HepG2 (cell line): ENCODE measurements around the gene PLEKHG4. TPM values are rescaled to one million over a fixed set of nuclear protein-coding genes. Genes with fewer than 3 reads are reported as not detected.

Experiments used
- ATAC-seq: fragments of 200-7000 bp; cut with Tn5 transposase; 3 replicates; pipeline ENCODE4 v1.9.1; 2020; ENCODE audit warnings: mild to moderate bottlenecking, moderate library complexity
- BruUV-seq: library from RNA; stranded (reverse); fragments of 400-500 nt; replicated peaks from 2 replicates; lab custom pipeline; 2021; lab: Mats Ljungman, UMichigan
- CTCF ChIA-PET: fragments of 300-600 bp; formaldehyde crosslinking; extraction: SDS; loops from one replicate; lab custom pipeline; 2021; ENCODE audit warnings: low total read pairs, inconsistent platforms, low intra/inter-chr PET ratio; lab: Yijun Ruan, JAX
- POLR2A ChIA-PET: fragments of 350-600 bp; sonication (Branson Sonifier 250); formaldehyde crosslinking; loops from one replicate; lab custom pipeline; 2020; ENCODE audit warnings: antibody characterized with exemption, inconsistent platforms; lab: Yijun Ruan, JAX
- DNase-seq: peaks from one replicate; pipeline ENCODE4 v3.0.0-alpha.2; 2015; ENCODE audit warnings: low spot score
- FAIRE-seq: peaks from 3 replicates; lab custom pipeline; 2011; peaks lifted over from hg19 to GRCh38; lab: Jason Lieb, UNC
- H2AFZ ChIP-seq: one replicate; pipeline ENCODE4 v1.6.1; 2011; ENCODE audit warnings: low read length, inconsistent platforms
- H3K27ac ChIP-seq: fragments of 300-600 bp; 3 replicates; pipeline ENCODE4 v1.8.0; 2011; ENCODE audit warnings: mixed run types, mild to moderate bottlenecking, mixed read lengths, low read length, inconsistent platforms; ENCODE audit not compliant: insufficient read depth; ENCODE audit errors: extremely low read length
- H3K27me3 ChIP-seq, 2 experiments: fragments of 200-600 bp in 1 of 2; 2 replicates in 1 of 2; 3 replicates in 1 of 2; pipeline versions ENCODE4 v1.6.0 to v1.8.0; 2011; ENCODE audit warnings: low read length in 2 of 2, mild to moderate bottlenecking in 2 of 2, moderate library complexity in 2 of 2, inconsistent platforms in 1 of 2; ENCODE audit not compliant: insufficient read depth in 2 of 2, control insufficient read depth in 1 of 2
- H3K36me3 ChIP-seq, 2 experiments: fragments of 200-600 bp in 1 of 2; replicated peaks in 1 of 2; 2 replicates in 1 of 2; 3 replicates in 1 of 2; pipeline versions ENCODE4 v1.5.1 to v1.8.0; 2011; ENCODE audit warnings: low read length in 2 of 2, inconsistent platforms in 1 of 2; ENCODE audit not compliant: insufficient read depth in 2 of 2, control insufficient read depth in 1 of 2
- H3K4me1 ChIP-seq: 2 replicates; pipeline ENCODE4 v1.5.1; 2012; ENCODE audit warnings: low read length, inconsistent platforms; ENCODE audit not compliant: insufficient read depth
- H3K4me2 ChIP-seq: 2 replicates; pipeline ENCODE4 v1.6.0; 2011; ENCODE audit warnings: low read depth, low read length, inconsistent platforms
- H3K4me3 ChIP-seq, 3 experiments: fragments of 200-600 bp in 1 of 3; sonication (generic), shearing (Covaris generic) in 1 of 3; replicated peaks in 1 of 3; 2 replicates each; pipeline ENCODE4 v1.5.1; 2011 to 2016; ENCODE audit warnings: low read length in 3 of 3, inconsistent platforms in 2 of 3, low read depth in 2 of 3, mild to moderate bottlenecking in 2 of 3, control low read depth in 1 of 3, mixed read lengths in 1 of 3; ENCODE audit not compliant: insufficient read depth in 1 of 3
- H3K79me2 ChIP-seq: one replicate; pipeline ENCODE4 v1.6.1; 2011; ENCODE audit warnings: low read length, inconsistent platforms; ENCODE audit not compliant: insufficient read depth
- H3K9ac ChIP-seq: 2 replicates; pipeline ENCODE4 v1.6.0; 2011; ENCODE audit warnings: mild to moderate bottlenecking, low read depth, low read length, inconsistent platforms; ENCODE audit not compliant: insufficient read depth
- H3K9me3 ChIP-seq: 2 replicates; pipeline ENCODE4 v1.5.1; 2012; ENCODE audit warnings: mild to moderate bottlenecking, low read length
- H4K20me1 ChIP-seq: 2 replicates; pipeline ENCODE4 v1.6.0; 2011; ENCODE audit warnings: inconsistent platforms, mild to moderate bottlenecking, low read length, moderate library complexity; ENCODE audit not compliant: insufficient read depth
- FOXK2 ChIP-seq: fragments of 450-650 bp; IDR thresholded peaks from 2 replicates; pipeline ENCODE4 v1.6.1; 2016
- FOXO1 ChIP-seq: sonication (generic); formaldehyde crosslinking; IDR thresholded peaks from 2 replicates; pipeline ENCODE4 v1.4.0; 2020; ENCODE audit warnings: missing genetic modification reagents
- JDP2 ChIP-seq: sonication (generic); formaldehyde crosslinking; IDR thresholded peaks from 2 replicates; pipeline ENCODE4 v1.8.1; 2022; ENCODE audit warnings: missing genetic modification reagents, borderline replicate concordance
- NFE2 ChIP-seq: sonication (generic); formaldehyde crosslinking; IDR thresholded peaks from 2 replicates; pipeline ENCODE4 v1.4.0; 2020; ENCODE audit warnings: missing genetic modification reagents
- NFE2L1 ChIP-seq: sonication (generic); formaldehyde crosslinking; IDR thresholded peaks from 2 replicates; pipeline ENCODE4 v1.4.0; 2020; ENCODE audit warnings: missing genetic modification reagents, mild to moderate bottlenecking, borderline replicate concordance
- REL ChIP-seq: sonication (generic); formaldehyde crosslinking; conservative IDR thresholded peaks from 2 replicates; pipeline ENCODE4 v1.8.0; 2022; ENCODE audit warnings: mild to moderate bottlenecking, missing genetic modification reagents, moderate library complexity
- SAFB2 ChIP-seq: sonication (generic); formaldehyde crosslinking; IDR thresholded peaks from 2 replicates; pipeline ENCODE4 v1.5.1; 2020; ENCODE audit warnings: missing genetic modification reagents, low read depth, mild to moderate bottlenecking, borderline replicate concordance
- SP2 ChIP-seq: sonication (generic); formaldehyde crosslinking; IDR thresholded peaks from 2 replicates; pipeline ENCODE4 v1.5.1; 2020; ENCODE audit warnings: mild to moderate bottlenecking, missing genetic modification reagents
- ZFP90 ChIP-seq: sonication (generic); formaldehyde crosslinking; IDR thresholded peaks from 2 replicates; pipeline ENCODE4 v1.8.0; 2022; ENCODE audit warnings: missing genetic modification reagents, mild to moderate bottlenecking, inconsistent platforms, borderline replicate concordance
- ZNF326 ChIP-seq: sonication (generic); formaldehyde crosslinking; IDR thresholded peaks from 2 replicates; pipeline ENCODE4 v1.4.0; 2020; ENCODE audit warnings: missing genetic modification reagents, borderline replicate concordance
- ZNF644 ChIP-seq: IDR thresholded peaks from 2 replicates; pipeline ENCODE4 v1.6.1; 2016; ENCODE audit warnings: low read depth
- WGBS: methylation state at CpG from one replicate; pipeline ENCODE4 v1.1.6; 2017; ENCODE audit warnings: low lambda C conversion rate; 5-methylcytosine and 5-hydroxymethylcytosine counted together
- in situ Hi-C: cut with HindIII; loops from 2 replicates; pipeline ENCODE4 v1.10.0; 2017; ENCODE audit warnings: low pct_unique_long_range_greater_than_20kb; ENCODE audit not compliant: extremely low pct_ligation_motif_present
- intact Hi-C: fragments of 100-400 bp; cut with micrococcal nuclease; formaldehyde crosslinking; loops from one replicate; pipeline ENCODE4 v1.10.0; 2022; ENCODE audit not compliant: unreplicated experiment
- polyA plus RNA-seq, 8 experiments: library from polyadenylated mRNA; depleted of rRNA in 3 of 8; stranded (reverse) in 7 of 8; unstranded in 1 of 8; fragments of >200 nt; fragmentation: Illumina TruSeq in 4 of 8; extraction: Trizol in 4 of 8; gene quantifications; 2 replicates each; pipeline versions ENCODE4 v1.2.1 to v1.2.3, GENCODE V29; 2011 to 2016; ENCODE audit warnings: low read depth in 4 of 8, missing spikeins in 1 of 8, mixed read lengths in 1 of 8; ENCODE audit not compliant: insufficient read depth in 1 of 8
- total RNA-seq, 5 experiments: library from RNA; depleted of rRNA; stranded (reverse); fragments of >200 nt; fragmentation: Illumina TruSeq; extraction: Trizol; gene quantifications; 2 replicates each; pipeline ENCODE4 v1.2.3, GENCODE V29; 2016; ENCODE audit warnings: low read depth in 1 of 5
- TF ChIP-seq, protein P1 (sequence below): IDR thresholded peaks from 2 replicates; pipeline ENCODE4 v1.6.1; 2016; ENCODE audit warnings: control low read depth
- TF ChIP-seq, protein P2 (sequence below): sonication (generic); formaldehyde crosslinking; IDR thresholded peaks from 2 replicates; pipeline ENCODE4 v1.5.0; 2020; ENCODE audit warnings: mild to moderate bottlenecking, missing genetic modification reagents, moderate library complexity
- TF ChIP-seq, protein P3 (sequence below): IDR thresholded peaks from 2 replicates; pipeline ENCODE4 v1.6.1; 2016
- TF ChIP-seq, protein P4 (sequence below): sonication (generic); formaldehyde crosslinking; IDR thresholded peaks from 2 replicates; pipeline ENCODE4 v1.4.0; 2020; ENCODE audit warnings: missing genetic modification reagents
- TF ChIP-seq, protein P5 (sequence below): IDR thresholded peaks from 2 replicates; pipeline ENCODE4 v1.6.1; 2016; ENCODE audit warnings: mild to moderate bottlenecking, missing biosample characterization, missing genetic modification reagents

The PLEKHG4 gene
- total and polyA plus RNA-seq, 2 of the 13 experiments (the other 11 are each of a cell fraction or from before 2014, with no cell fraction given): 7.1 to 13.6 TPM

DNA sequence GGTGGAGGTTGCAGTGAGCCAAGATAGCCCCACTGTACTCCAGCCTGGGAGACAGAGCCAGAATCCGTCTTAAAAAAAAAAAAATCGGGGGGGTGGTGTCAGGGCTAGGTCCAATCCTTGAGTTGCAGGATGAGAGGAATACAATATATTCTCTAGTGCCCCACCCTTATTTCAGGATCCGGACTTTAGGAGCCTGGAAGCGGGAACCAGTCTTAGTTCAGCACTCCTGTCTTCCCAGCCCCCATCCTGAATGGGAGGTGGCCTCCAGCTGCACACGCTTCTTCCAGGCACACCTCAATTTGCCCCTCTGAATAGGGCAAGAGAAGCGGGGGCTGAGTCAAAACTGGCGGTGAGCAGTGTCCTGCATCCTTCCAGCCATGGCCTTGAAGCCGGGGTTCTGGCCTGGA lies 33.7 kb upstream of the PLEKHG4 start (continued):
- 0 out of 2 replicates have a peak, but pooled peaks have one; percentile 15 for TF ChIP-seq ZFP90 (CRISPR knock-in tag)
- TF ChIP-seq ZNF326: 0 out of 2 replicates have a peak, but pooled peaks have one; percentile 53
- no peak for TF ChIP-seq ZNF644 (CRISPR knock-in tag)
- no peak for TF ChIP-seq REL (CRISPR knock-in tag)
- TF ChIP-seq, all 625 proteins: peak for 10

DNA sequence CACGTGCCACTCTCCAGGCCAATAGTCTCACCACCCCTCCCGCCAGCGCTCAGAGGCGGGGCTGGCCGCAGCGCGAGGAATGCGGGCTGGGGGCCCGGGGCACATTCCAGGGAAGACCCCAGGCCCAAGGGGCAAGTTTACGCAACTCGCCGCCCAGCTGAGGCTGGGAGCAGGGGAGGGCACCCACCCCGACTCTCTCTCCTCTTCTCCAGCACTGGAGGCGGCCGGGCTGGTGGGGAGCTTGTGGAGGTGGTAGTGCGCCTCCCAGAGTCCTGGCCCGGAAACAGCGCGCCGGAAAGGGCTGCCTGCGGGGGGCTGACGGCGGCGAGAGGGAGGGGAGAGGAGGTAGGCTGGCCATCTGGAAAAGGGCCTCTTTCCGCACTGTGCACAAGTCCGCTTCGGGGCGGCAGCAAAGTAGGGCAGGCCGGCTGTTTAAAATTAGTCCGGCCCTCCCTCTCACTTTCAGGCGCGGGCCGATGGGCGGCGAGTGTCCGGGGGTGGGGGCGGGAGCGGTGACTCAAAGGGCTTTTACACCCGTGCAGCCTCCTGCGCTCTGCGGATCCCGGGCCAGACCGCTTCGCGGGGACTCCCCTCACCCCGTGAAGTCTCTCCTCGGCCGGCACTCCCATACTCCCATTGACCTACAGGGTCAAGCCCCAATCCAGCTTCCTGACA lies 33.1 kb upstream of the PLEKHG4 start:
- intact Hi-C loops: loop anchor here (2.0 kb wide), 1 partner anchor 53 kb away; the partner anchor contains the start of gene E2F4
- 1% methylated on average over 15 of the region's 48 CpGs for WGBS
- peaks cover 66% of the 10 kb centered on the region for H3K4me1 ChIP-seq
- ATAC-seq (peak; percentile 78), DNase-seq (peak; percentile 87), FAIRE-seq (peak; percentile 81)
- peak overlapping the region; percentile 69 for H3K9ac ChIP-seq
- BruUV-seq: TSS peak; percentile 33
- H3K9me3 ChIP-seq: no peaks in the 10 kb centered on the region
- peak overlapping the region; percentile 73 for H3K27ac ChIP-seq
- no peaks in the 10 kb centered on the region for H4K20me1 ChIP-seq
- H3K36me3 ChIP-seq: peaks cover 0 to 2% of the 10 kb centered on the region in 2 experiments; a peak in 2 of 5 replicates
- H2AFZ ChIP-seq: no peak overlapping the region
- ChIA-PET POLR2A (interaction anchor here (0.6 to 6.1 kb wide), 17 partner anchors 10 to 292 kb away, joined by 3 to 71 read pairs (median 6); partner anchors contain the start of genes HSD11B2, PLEKHG4 and TMEM208), CTCF (interaction anchor here (1.3 kb wide), 1 partner anchor 268 kb away, joined by 3 read pairs; no protein-coding TSS in a partner anchor)
- peak overlapping the region; percentile 97 for H3K4me2 ChIP-seq
- peak overlapping the region; percentile 63 to 85 (median 82) for H3K4me3 ChIP-seq
- in situ Hi-C loops: no loop called here
- peaks cover 0 to 22% of the 10 kb centered on the region in 2 experiments; a peak in 3 of 5 replicates for H3K27me3 ChIP-seq
- H3K79me2 ChIP-seq: no peaks in the 10 kb centered on the region
- peak; percentile 85 for TF ChIP-seq FOXO1 (CRISPR knock-in tag)
- TF ChIP-seq, protein P1, sequence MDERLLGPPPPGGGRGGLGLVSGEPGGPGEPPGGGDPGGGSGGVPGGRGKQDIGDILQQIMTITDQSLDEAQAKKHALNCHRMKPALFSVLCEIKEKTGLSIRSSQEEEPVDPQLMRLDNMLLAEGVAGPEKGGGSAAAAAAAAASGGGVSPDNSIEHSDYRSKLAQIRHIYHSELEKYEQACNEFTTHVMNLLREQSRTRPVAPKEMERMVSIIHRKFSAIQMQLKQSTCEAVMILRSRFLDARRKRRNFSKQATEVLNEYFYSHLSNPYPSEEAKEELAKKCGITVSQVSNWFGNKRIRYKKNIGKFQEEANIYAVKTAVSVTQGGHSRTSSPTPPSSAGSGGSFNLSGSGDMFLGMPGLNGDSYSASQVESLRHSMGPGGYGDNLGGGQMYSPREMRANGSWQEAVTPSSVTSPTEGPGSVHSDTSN (CRISPR knock-in tag): peak; percentile 11; the same call in 1 of the 2 replicates
- TF ChIP-seq, protein P2, sequence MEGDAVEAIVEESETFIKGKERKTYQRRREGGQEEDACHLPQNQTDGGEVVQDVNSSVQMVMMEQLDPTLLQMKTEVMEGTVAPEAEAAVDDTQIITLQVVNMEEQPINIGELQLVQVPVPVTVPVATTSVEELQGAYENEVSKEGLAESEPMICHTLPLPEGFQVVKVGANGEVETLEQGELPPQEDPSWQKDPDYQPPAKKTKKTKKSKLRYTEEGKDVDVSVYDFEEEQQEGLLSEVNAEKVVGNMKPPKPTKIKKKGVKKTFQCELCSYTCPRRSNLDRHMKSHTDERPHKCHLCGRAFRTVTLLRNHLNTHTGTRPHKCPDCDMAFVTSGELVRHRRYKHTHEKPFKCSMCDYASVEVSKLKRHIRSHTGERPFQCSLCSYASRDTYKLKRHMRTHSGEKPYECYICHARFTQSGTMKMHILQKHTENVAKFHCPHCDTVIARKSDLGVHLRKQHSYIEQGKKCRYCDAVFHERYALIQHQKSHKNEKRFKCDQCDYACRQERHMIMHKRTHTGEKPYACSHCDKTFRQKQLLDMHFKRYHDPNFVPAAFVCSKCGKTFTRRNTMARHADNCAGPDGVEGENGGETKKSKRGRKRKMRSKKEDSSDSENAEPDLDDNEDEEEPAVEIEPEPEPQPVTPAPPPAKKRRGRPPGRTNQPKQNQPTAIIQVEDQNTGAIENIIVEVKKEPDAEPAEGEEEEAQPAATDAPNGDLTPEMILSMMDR: peak; percentile 88
- TF ChIP-seq, protein P3, sequence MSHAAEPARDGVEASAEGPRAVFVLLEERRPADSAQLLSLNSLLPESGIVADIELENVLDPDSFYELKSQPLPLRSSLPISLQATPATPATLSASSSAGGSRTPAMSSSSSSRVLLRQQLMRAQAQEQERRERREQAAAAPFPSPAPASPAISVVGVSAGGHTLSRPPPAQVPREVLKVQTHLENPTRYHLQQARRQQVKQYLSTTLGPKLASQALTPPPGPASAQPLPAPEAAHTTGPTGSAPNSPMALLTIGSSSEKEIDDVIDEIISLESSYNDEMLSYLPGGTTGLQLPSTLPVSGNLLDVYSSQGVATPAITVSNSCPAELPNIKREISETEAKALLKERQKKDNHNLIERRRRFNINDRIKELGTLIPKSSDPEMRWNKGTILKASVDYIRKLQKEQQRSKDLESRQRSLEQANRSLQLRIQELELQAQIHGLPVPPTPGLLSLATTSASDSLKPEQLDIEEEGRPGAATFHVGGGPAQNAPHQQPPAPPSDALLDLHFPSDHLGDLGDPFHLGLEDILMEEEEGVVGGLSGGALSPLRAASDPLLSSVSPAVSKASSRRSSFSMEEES (CRISPR knock-in tag): peak; percentile 87
- no peak for TF ChIP-seq SP2 (CRISPR knock-in tag)
- TF ChIP-seq, protein P4, sequence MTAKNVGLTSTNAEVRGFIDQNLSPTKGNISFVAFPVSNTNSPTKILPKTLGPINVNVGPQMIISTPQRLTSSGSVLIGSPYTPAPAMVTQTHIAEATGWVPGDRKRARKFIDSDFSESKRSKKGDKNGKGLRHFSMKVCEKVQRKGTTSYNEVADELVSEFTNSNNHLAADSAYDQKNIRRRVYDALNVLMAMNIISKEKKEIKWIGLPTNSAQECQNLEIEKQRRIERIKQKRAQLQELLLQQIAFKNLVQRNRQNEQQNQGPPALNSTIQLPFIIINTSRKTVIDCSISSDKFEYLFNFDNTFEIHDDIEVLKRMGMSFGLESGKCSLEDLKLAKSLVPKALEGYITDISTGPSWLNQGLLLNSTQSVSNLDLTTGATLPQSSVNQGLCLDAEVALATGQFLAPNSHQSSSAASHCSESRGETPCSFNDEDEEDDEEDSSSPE (CRISPR knock-in tag): peak; percentile 93
- no peak for TF ChIP-seq NFE2L1 (CRISPR knock-in tag)
- TF ChIP-seq FOXK2: no peak
- TF ChIP-seq, protein P5, sequence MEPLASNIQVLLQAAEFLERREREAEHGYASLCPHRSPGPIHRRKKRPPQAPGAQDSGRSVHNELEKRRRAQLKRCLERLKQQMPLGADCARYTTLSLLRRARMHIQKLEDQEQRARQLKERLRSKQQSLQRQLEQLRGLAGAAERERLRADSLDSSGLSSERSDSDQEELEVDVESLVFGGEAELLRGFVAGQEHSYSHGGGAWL (CRISPR knock-in tag): peak; percentile 81
- no peak for TF ChIP-seq NFE2 (CRISPR knock-in tag)
- TF ChIP-seq SAFB2 (CRISPR knock-in tag): 0 out of 2 replicates have a peak, but pooled peaks have one; percentile 90
- 0 out of 2 replicates have a peak, but pooled peaks have one; percentile 25 for TF ChIP-seq JDP2 (CRISPR knock-in tag)
